ENCODE results near the gene KCNAB2. TPM values are rescaled to one million over a fixed set of nuclear protein-coding genes. Genes with fewer than 3 reads are reported as not detected.
A peak's percentile ranks its signal among the peaks of the same experiment; 100 is the strongest.

KCNAB2 gene
- total RNA-seq, 1 donor from 2014 or later: 17.9 TPM

- no peak overlapping the region for H3K27ac ChIP-seq
- H3K4me3 ChIP-seq: no peak overlapping the region
- no peaks in the 10 kb centered on the region for H3K36me3 ChIP-seq
- no peak for DNase-seq (ENCODE audit: low spot score in 2 of 2)
- no peaks in the 10 kb centered on the region for H3K4me1 ChIP-seq
- H3K9me3 ChIP-seq: no peaks in the 10 kb centered on the region
- intact Hi-C loops (cut with DNase I): no loop called here
- no peaks in the 10 kb centered on the region for H3K27me3 ChIP-seq
- TF ChIP-seq CTCF (IDR thresholded peaks at IDR 0.05): no peak
Observed at GRCh38 chr1:6019166-6019845, 26.4 kb upstream of the KCNAB2 start.

GRCh38 chr1:6022193-6022592 lies 23.5 kb upstream of the KCNAB2 start:
- Histone ChIP-seq H3K4me1 (no peaks in the 10 kb centered on the region), H3K9me3 (no peaks in the 10 kb centered on the region), H3K36me3 (no peaks in the 10 kb centered on the region), H3K27me3 (no peaks in the 10 kb centered on the region), H3K27ac (no peak overlapping the region), H3K4me3 (no peak overlapping the region)
- DNase-seq (ENCODE audit: low spot score in 2 of 2): no peak
- intact Hi-C loops (cut with DNase I): no loop called here
- no peak for TF ChIP-seq CTCF (IDR thresholded peaks at IDR 0.05)

- Histone ChIP-seq H3K27me3 (no peaks in the 10 kb centered on the region), H3K4me3 (no peak overlapping the region), H3K27ac (no peak overlapping the region), H3K36me3 (no peaks in the 10 kb centered on the region), H3K9me3 (no peaks in the 10 kb centered on the region), H3K4me1 (no peaks in the 10 kb centered on the region)
- TF ChIP-seq CTCF (IDR thresholded peaks at IDR 0.05): no peak
- DNase-seq (ENCODE audit: low spot score in 2 of 2): no peak
- intact Hi-C loops (cut with DNase I): no loop called here
Observed at GRCh38 chr1:6023346-6023745, 22.3 kb upstream of the KCNAB2 start.

GRCh38 chr1:6024376-6024775 lies 21.3 kb upstream of the KCNAB2 start:
- no peak for DNase-seq (ENCODE audit: low spot score in 2 of 2)

GRCh38 chr1:6025269-6026094 lies 20.2 kb upstream of the KCNAB2 start:
- Histone ChIP-seq H3K4me1 (no peaks in the 10 kb centered on the region), H3K36me3 (no peaks in the 10 kb centered on the region), H3K27me3 (no peaks in the 10 kb centered on the region), H3K4me3 (peak overlapping the region; percentile 12 to 48), H3K9me3 (no peaks in the 10 kb centered on the region), H3K27ac (no peak overlapping the region)
- TF ChIP-seq CTCF (IDR thresholded peaks at IDR 0.05): no peak
- no peak for DNase-seq (ENCODE audit: low spot score in 2 of 2)
- intact Hi-C loops (cut with DNase I): no loop called here

More at GRCh38 chr1:6024376-6024775, 21.3 kb upstream of the KCNAB2 start:
- no peaks in the 10 kb centered on the region for H3K27me3 ChIP-seq
- TF ChIP-seq CTCF (IDR thresholded peaks at IDR 0.05): no peak
- H3K9me3 ChIP-seq: no peaks in the 10 kb centered on the region
- no peak overlapping the region for H3K4me3 ChIP-seq
- intact Hi-C loops (cut with DNase I): no loop called here
- H3K4me1 ChIP-seq: no peaks in the 10 kb centered on the region
- H3K36me3 ChIP-seq: no peaks in the 10 kb centered on the region
- no peak overlapping the region for H3K27ac ChIP-seq
